GM12801 (cell line): ENCODE measurements around the gene BCL2L11.

Experiments
- CTCF ChIP-seq: IDR thresholded peaks from one replicate; pipeline ENCODE4 v1.5.1; 2011; ENCODE audit warnings: control low read depth; ENCODE audit not compliant: insufficient read length; ENCODE audit errors: extremely low read depth

BCL2L11 gene

DNA sequence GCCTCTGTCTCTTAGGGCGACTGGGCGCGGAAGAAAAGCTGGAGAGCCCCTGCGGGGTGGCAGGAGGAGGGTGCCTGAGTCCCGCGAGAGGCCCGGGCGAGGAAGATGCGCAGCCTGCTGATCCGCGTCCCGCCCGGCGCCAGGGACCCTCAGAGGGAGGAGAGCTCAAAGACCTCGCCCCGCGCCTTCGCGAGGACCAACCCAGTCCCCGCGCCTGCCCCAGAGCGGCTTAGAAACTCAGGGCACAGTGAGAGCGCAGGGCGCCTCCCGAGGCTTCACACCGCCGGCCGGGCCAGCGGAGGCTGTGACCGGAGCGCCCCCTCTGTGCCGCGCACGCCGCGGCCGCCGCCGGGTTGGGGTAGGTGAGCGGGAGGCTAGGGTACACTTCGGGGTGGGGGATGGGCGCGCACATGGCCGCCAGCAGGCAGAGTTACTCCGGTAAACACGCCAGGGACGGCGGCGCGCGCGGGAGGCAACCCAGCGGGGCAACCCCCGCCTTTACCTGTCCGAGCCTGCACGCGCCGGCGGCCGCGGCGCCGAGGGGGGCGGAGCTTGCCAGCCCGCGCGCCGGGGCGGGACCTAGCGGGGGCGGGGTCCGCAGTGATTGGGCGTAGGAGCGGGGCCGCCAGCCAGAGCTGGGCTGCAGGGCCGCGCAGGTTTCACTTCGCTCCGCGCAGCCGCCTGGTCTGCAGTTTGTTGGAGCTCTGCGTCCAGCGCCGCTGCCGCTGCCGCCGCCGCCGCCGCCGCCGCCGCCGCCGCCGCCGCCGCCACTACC, at the start of gene BCL2L11:
TSS of gene BCL2L11 (plus strand) at position 662 of the 775 bp plus-strand sequence. CDS start 2,832 bp downstream, outside the sequence.
- TF ChIP-seq CTCF = no peak

GRCh38 chr2:111071600-111072171, 49.0 kb upstream of the BCL2L11 start:
- TF ChIP-seq CTCF = no peak

DNA sequence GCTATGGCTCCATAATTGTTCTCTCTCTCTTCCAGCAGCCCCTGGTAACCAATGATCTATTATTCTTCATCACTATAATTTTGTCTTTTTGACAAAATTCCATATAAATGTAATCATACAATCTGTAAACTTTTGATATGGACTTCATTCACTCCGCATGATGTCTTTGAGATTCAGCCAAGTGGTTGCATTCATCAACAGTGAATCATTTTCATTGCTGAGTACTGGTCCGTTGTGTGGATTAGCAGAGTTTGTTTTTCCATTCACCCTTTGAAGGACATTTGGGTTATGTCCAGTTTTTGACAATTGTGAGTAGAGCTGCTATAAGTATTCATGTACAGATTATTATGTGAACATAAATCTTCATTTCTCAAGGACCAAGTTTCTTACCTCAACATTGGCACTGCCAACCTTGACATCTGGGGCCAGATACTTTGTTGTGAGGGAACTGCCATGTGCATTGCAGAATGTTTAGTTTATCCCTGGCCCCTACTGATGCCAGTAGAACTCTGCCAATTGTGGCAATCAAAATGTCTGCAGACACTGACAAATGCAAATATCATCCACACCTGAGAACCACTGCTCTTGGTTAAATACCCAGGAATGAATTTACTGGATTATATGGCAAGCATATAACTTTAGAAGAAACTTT, 48.4 kb upstream of the BCL2L11 start:
- TF ChIP-seq CTCF = no peak

GRCh38 chr2:111091811-111092211, 28.9 kb upstream of the BCL2L11 start:
- TF ChIP-seq CTCF = no peak

- no peak for TF ChIP-seq CTCF
These were observed 26.0 kb upstream of the BCL2L11 start for GRCh38 chr2:111094691-111095090.

DNA sequence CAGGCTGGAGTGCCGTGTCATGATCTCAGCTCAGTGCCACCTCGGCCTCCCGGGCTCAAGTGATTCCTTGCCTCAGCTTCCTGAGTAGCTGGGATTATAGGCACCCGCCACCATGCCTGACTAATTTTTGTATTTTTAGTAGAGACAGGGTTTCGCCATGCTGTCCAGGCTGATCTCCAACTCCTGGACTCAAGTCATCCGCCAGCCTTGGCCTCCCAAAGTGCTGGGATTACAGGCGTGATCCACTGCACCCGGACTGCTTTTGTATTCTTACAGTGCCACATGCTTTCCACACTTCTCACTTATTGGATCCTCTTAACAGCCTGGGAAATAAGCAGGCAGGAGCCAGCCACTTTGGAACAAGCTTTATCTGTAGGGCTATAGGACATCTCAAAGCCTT, 25.3 kb upstream of the BCL2L11 start:
- no peak for TF ChIP-seq CTCF

- TF ChIP-seq CTCF = no peak
These were observed 21.3 kb upstream of the BCL2L11 start for GRCh38 chr2:111099402-111099801.
